Measurements from ENCODE around the gene PAN2. TPM values are rescaled to one million over a fixed set of nuclear protein-coding genes. Genes with fewer than 3 reads are reported as not detected.
A peak's percentile ranks its signal among the peaks of the same experiment; 100 is the strongest.
"Not testable (repeated sequence)": the region's sequence is repeated elsewhere in the genome, so short reads cannot be mapped to it uniquely, and the experiment has no call there.

The PAN2 gene
- total RNA-seq, 1 experiment from 2014 or later = 16.9 TPM

GRCh38 chr12:56347255-56347654 is 13.5 kb upstream of the PAN2 start:
- not testable (repeated sequence) for DNase-seq (ENCODE audit: low read depth)

GRCh38 chr12:56346675-56347074 is 12.9 kb upstream of the PAN2 start:
- DNase-seq (ENCODE audit: low read depth) = peak; percentile 17

GRCh38 chr12:56342290-56342689 is 8.5 kb upstream of the PAN2 start:
- not testable (repeated sequence) for DNase-seq (ENCODE audit: low read depth)

- no peak for DNase-seq (ENCODE audit: low read depth)
Observed at GRCh38 chr12:56341616-56342015, 7.8 kb upstream of the PAN2 start.

DNA sequence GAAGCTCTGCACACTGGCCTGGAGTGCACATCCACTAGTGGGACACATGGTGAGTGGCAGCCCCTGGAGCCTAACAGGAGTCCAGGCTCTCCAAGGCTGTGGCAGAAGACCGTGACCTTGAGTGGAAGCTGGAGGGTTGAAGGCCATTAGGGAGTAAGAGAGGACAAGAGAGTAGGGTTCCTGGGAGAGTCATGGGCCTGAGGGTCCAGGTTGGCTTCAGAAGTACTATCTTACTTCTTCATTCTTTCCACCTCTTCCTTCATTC is 5.3 kb upstream of the PAN2 start:
- no peak for DNase-seq (ENCODE audit: low read depth)

DNA sequence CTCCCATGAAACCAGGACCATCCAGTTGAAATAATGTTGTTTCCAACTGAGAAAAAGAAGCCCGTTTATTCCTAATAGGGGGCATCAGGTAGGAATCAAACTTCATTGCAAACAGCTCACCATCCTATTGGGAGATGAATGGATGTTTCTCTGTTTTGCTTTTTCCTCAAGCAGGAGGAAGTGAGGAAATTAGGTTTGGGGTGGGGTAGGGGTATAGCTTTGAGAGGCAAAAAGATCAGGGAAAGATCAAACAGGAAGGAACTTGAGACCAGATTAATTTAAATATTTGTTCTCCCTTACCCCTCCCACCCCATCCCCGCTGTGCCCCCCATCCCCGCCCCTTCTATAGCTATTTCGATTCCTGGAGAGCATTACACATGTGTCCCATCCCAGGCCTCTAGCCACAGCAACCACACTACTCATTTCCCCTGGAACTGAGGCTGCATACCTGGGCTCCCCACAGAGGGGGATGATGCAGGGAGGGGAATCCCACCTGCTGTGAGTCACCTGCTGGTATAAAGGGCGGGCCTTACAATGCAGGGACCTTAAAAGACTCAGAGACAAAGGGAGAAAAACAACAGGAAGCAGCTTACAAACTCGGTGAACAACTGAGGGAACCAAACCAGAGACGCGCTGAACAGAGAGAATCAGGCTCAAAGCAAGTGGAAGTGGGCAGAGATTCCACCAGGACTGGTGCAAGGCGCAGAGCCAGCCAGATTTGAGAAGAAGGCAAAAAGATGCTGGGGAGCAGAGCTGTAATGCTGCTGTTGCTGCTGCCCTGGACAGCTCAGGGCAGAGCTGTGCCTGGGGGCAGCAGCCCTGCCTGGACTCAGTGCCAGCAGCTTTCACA is 4.7 kb upstream of the PAN2 start, which contains the start of gene IL23A:
IL23A (plus strand) TSS at position 577 of the 850 bp plus-strand sequence; CDS start at position 738, 161 bp downstream.
- peak; percentile 68 for DNase-seq (ENCODE audit: low read depth)

DNA sequence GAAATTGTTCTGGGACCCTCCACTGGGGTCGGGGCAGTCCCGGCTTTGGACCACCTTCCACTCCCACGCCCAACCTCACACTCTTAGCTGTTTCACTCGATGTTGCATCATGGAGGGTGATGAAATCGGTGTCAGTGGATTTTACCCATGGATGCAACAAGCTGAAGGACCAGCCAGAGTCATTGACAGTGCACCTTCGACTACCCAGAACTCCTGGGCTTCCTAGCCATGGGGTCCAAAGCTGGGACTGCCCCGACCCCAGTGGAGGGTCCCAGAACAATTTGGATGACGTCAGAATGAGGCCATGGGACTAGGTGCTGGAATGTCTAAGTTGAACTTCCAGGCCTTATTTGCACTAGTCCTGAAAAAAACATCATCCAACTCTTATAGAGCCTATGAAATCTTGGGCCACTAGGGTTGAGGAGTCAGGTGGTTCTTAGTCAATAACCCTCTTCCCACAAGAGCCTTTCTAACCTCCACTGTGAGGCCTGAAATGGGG is 4.0 kb upstream of the PAN2 start:
- DNase-seq (ENCODE audit: low read depth) = no peak

DNA sequence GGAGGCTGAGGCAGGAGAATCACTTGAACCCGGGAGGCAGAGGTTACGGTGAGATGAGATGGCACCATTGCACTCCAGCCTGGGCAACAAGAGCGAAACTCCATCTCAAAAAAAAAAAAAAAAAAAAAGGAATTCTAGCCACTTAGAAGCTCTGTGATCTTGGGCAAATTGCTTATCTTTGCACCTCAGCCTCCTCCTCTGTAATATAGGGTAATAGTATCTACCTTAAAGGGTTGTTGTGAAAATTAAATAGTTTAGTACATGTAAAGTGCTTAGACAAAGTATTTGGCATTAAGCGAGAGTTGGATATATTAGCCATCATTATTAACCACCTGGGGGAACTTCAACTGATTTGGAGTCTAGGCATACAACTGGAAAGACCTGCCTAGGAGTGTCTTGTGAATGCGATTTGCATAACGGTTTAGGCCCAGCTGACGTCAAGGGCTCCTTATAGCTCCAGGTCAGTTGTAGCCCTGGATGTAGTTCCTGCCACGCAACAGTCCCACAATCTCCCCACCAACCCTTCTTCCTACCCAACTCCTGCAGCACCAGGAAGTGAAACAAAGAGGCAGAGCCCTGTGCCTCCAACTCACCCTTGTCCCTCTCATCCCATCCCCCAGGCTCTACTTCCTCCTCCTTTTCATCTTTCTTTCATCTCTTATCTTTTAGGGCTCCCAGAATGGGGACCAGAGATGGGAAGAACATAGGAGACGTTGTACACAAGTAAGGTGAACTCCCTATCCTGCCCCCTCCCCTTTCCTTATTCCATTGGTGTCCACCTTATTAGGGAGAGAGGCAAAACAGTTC is 2.8 kb upstream of the PAN2 start:
- DNase-seq (ENCODE audit: low read depth) = no peak

DNA sequence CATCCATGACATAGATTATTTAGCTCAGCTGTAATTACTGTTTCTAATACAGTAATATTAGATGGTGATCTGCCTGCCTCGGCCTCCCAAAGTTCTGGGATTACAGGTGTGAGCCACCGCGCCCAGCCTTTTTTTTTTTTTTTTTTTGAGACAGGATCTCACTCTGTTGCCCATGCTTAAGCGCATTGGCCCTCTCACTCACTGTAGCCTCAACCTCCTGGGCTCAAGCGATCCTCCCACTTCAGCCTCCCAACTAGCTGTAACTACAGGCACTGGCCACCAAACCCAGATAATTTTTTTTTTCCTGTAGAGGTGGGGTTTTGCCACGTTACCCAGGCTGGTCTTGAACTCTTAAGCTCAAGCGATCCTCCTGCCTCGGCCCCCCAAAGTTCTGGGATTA is 1.7 kb upstream of the PAN2 start:
- not testable (repeated sequence) for DNase-seq (ENCODE audit: low read depth)

- no peak for DNase-seq (ENCODE audit: low read depth)
Observed at GRCh38 chr12:56334490-56334793, 642 bp upstream of the PAN2 start.

DNA sequence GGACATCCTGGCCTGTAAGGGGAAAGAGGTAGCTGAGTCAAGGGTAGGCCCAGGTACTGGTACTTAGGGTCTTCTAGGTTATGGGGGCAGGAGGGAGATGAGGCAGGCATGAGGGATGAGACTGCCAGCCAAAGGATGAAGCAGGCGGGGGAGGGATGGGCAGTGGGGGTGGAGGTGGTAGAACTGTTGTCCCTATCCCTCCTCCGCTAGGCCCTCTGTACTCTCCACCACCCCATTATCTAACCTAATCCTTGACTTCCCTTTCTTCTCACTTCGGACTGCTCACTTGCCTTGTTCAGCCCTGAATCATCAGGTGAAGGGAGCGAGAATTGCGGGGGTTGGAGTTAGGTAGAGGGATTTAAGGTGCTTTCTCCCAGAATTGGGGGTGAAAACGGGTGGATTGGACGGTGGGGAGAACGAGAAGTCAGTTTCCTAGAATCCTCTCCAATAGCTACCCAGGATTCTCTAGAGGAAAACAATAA is 562 bp downstream of the PAN2 start:
- no peak for DNase-seq (ENCODE audit: low read depth)

DNA sequence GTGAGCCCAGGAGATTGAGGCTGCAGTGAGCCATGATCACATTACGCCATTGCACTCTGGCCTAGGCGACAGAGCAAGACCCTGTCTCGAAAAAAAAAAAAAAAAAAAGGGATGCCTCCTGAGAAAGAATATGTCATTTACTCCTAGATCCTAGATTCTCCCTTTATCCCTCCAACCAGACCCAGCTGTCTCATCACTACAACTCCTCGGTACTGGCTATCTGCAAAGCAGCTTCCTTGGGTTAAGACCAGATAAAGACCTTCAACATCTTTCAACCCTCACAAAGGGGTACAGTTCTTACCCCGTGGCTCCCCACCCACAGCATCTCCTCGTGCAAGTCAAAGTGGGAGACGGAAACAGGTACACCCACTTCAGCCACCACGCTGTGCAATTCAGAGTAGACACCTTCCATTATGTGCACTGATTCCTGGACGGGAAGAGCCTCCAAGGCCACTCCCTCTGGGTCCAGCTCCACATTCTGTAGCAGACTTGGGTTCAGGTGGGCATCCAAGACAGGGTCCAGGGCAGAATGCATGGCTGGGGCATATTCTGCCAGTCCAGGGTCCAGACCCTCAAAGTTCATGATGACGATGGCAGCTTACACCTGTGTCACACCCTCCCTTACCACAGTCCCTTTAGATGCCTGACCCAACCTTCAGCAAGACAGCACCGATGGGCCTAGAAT is 1.1 kb downstream of the PAN2 start:
- no peak for DNase-seq (ENCODE audit: low read depth)

DNA sequence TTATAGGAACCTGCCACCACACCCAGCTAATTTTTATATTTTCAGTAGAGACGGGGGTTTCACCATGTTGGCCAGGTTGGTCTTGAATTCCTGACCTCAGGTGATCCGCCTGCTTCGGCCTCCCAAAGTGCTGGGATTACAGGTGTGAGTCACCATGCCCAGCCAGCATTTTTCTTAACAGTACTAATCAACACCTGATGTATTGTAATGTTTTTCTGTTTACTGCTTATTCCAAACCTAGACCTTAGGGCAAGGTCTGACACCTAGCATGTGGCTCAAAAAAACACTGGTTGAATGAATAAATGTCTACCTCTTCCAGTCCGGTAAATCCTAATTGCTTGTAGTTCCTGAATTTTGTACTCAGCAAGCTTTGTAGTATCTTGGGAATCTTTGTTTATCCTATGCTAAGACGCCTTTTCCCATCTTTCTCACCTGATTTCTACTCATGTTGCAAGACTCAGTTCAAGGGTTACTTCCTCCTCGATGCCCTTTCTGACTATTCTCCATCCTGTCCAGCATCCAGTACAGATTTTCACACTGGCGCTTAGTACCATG is 2.8 kb downstream of the PAN2 start:
- no peak for DNase-seq (ENCODE audit: low read depth)

- peak; percentile 11 for DNase-seq (ENCODE audit: low read depth)
Observed at GRCh38 chr12:56326533-56326932, 7.3 kb downstream of the PAN2 start.

DNA sequence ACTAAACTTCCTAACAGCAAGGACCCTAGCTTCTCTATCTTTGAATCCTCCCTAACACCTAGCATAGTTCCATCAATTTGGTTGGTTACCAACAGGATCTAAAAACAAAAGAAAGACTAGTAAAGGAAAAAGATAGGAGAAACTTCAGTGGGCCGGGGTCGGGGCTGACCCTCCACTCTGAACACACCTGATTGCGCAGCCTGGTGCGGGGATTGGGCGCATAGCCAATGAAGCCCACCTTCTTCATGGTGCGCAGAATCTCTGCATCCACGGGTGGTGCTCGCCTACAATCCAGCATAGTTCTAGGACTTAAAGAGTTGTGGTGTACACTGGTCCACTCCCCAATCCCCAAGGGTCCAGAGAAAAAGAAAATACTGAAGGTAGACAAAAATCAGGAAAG is 7.7 kb downstream of the PAN2 start:
- DNase-seq (ENCODE audit: low read depth) = no peak

DNA sequence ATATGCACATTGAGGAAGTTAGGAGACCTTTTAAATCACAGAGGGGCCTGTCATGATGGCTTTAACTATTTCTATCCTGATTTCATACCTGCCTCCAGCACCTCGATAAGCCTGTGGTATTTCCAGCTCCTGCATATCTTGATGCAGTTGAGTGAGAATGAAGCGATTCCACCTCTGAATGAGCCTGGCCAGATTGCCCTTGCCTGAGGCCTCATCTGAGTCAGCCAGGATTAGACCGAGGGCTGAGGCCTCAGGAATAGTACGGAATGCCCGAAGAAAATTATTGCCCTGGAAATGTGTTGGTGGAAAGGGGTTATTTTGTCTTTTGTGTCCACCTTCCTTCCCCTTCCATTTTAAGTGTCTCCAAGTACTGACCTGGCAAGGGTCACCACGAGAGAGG is 9.6 kb downstream of the PAN2 start:
- DNase-seq (ENCODE audit: low read depth) = no peak

DNA sequence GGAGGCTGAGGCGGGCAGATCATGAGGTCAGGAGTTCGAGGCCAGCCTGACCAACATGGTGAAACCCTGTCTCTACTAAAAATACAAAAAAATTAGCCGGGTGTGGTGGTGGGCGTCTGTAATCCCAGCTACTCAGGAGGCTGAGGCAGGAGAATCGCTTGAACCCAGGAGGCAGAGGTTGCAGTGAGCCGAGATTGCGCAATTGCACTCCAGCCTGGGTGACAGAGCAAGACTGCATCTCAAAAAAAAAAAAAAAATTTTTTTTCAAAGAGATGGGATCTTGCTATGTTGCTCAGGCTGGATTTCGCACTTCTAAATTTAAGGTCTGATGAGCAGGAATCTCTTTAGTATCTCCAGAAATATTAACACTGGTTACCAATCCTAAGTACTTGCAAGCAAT is 12.2 kb downstream of the PAN2 start:
- DNase-seq (ENCODE audit: low read depth) = not testable (repeated sequence)

DNA sequence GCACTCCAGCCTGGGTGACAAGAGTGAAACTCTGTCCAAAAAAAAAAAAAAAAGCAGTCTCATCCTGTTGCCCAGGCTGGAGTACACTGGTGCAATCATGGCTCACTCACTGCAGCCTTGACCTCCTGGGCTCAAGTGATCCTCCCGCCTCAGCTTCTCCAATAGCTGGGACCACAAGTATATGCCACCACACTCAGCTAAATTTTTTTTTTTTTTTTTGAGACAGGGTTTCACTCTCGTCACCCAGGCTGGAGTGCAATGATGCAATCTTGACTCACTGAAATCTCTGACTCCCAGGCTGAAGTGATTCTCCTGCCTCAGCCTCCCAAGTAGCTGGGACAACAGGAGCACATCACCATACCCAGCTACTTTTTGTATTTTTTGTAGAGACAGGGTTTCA is 12.8 kb downstream of the PAN2 start:
- DNase-seq (ENCODE audit: low read depth) = peak; percentile 72

GRCh38 chr12:56317675-56318074 is 16.1 kb downstream of the PAN2 start:
- no peak for DNase-seq (ENCODE audit: low read depth)

- DNase-seq (ENCODE audit: low read depth) = peak; percentile 99
Observed at GRCh38 chr12:56315622-56316473, 18.0 kb downstream of the PAN2 start, which contains the start of gene CNPY2. CNPY2 (minus strand) TSS chr12:56315988; CDS start chr12:56315217, 771 bp downstream.

GRCh38 chr12:56315249-56315621 is 18.6 kb downstream of the PAN2 start:
- DNase-seq (ENCODE audit: low read depth) = no peak
